BJ (cell line): ENCODE results near the gene ICAM4. TPM values are rescaled to one million over a fixed set of nuclear protein-coding genes. Genes with fewer than 3 reads are reported as not detected.
A peak's percentile ranks its signal among the peaks of the same experiment; 100 is the strongest.
"Not testable (repeated sequence)": the region's sequence is repeated elsewhere in the genome, so short reads cannot be mapped to it uniquely, and the experiment has no call there.

Experiments
- CTCF ChIA-PET: fragments of 350-600 bp; formaldehyde crosslinking; extraction: SDS; loops from one replicate; lab custom pipeline; 2021; ENCODE audit warnings: antibody characterized with exemption, inconsistent platforms; lab: Yijun Ruan, JAX
- POLR2A ChIA-PET: fragments of 300-600 bp; sonication (Branson Sonifier 250); formaldehyde crosslinking; extraction: SDS; loops from one replicate; lab custom pipeline; 2021; ENCODE audit warnings: antibody characterized with exemption; lab: Charles Lee
- DNase-seq: peaks from one replicate; pipeline ENCODE4 v3.0.0-alpha.2; 2011; ENCODE audit warnings: low read depth
- H3K27me3 ChIP-seq: 2 replicates; pipeline ENCODE4 v1.6.0; 2011; ENCODE audit warnings: low read length; ENCODE audit not compliant: control insufficient read depth, insufficient read depth
- H3K36me3 ChIP-seq: 2 replicates; pipeline ENCODE4 v1.5.1; 2011; ENCODE audit warnings: low read length; ENCODE audit not compliant: control insufficient read depth, insufficient read depth
- H3K4me3 ChIP-seq: 2 replicates; pipeline ENCODE4 v1.5.1; 2011; ENCODE audit warnings: low read depth, mild to moderate bottlenecking, control low read depth, low read length
- CTCF ChIP-seq: IDR thresholded peaks from 2 replicates; pipeline ENCODE4 v1.5.1; 2011; ENCODE audit warnings: low read depth, mild to moderate bottlenecking, control low read depth, inconsistent platforms, low read length, moderate library complexity; ENCODE audit not compliant: insufficient read depth
- polyA plus RNA-seq: library from polyadenylated mRNA; depleted of rRNA; stranded (reverse); fragments of >200 nt; gene quantifications from 2 replicates; pipeline ENCODE4 v1.2.3, GENCODE V29; 2011; rRNA removed
- small RNA-seq: library from RNA; depleted of rRNA; stranded (forward); fragments of <200 nt; gene quantifications from one replicate; pipeline ENCODE3, GENCODE V24; 2012; ENCODE audit warnings: low replicate concordance, low read depth; ENCODE audit not compliant: insufficient read length

Gene ICAM4
- polyA plus RNA-seq, 1 experiment, result 1.5 TPM

DNA sequence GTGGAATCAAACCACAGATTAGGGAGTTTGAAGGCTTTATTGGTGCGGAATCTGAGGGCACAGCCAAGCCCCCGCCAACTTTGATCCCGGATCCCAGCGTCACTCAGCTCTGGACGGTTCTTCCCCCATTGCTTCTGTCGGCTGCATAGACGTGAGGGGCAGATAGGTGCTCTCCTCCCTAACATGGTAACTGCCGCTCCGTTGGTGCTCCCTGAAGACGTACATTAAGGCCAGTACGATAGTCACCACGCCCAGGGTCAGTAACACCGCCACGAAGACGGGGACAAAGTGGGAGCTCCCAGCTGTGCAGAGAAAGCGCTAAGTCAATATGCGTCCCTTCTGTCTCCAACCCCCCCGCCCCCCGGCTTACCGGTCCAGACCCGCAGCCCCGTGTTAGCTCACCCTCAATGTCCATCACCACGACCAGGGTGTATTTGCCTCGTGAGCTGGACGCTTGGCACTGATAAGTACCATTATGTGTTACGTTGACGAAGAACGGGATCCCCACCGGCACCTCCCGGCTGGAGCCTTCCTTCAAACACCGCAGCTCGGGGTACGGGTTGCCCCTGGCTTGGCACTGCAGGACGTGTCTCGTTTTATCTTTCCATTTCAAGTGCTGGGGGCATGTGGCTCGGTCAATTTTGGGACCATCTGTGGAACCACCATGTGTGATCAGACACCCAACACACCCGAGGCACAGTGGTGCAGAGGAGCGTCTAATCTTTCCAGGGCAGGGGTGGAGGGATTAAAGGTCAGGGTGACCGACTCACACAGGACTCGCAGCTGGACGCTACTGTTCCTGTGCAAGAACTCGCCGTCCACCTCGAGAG is 47.2 kb downstream of the ICAM4 start:
- Histone ChIP-seq H3K27me3 (no peaks in the 10 kb centered on the region), H3K4me3 (peak overlapping the region; percentile 97), H3K36me3 (peaks cover 9% of the 10 kb centered on the region)
- no peak for TF ChIP-seq CTCF
- ChIA-PET CTCF (interaction anchor here (0.7 to 2.6 kb wide), 13 partner anchors 8 to 334 kb away, joined by 3 to 14 read pairs (median 3); partner anchors contain the start of gene ICAM1), POLR2A (interaction anchor here (0.5 to 1.0 kb wide), 9 partner anchors 11 to 1765 kb away, joined by 3 to 14 read pairs (median 5); no protein-coding TSS in a partner anchor)
- no peak for DNase-seq

- peak; percentile 81 for DNase-seq
- POLR2A ChIA-PET, result interaction anchor here (0.6 kb wide), 3 partner anchors 8 to 63 kb away, joined by 3 to 6 read pairs (median 3); no protein-coding TSS in a partner anchor
- H3K27me3 ChIP-seq, result no peaks in the 10 kb centered on the region
- peaks cover 2% of the 10 kb centered on the region for H3K36me3 ChIP-seq
- peak overlapping the region; percentile 97 for H3K4me3 ChIP-seq
- TF ChIP-seq CTCF, result peak; percentile 40
- CTCF ChIA-PET, result interaction anchor here (0.6 to 2.6 kb wide), 13 partner anchors 8 to 334 kb away, joined by 3 to 14 read pairs (median 3); no protein-coding TSS in a partner anchor
These were observed 48.0 kb downstream of the ICAM4 start for GRCh38 chr19:10334588-10335351.

GRCh38 chr19:10335352-10335985 is 48.7 kb downstream of the ICAM4 start:
- Histone ChIP-seq H3K27me3 (no peaks in the 10 kb centered on the region), H3K36me3 (no peaks in the 10 kb centered on the region; the same call in 1 of the 2 replicates), H3K4me3 (no peak overlapping the region)
- ChIA-PET POLR2A (interaction anchor here (0.6 kb wide), 1 partner anchor 9 kb away, joined by 6 read pairs; no protein-coding TSS in a partner anchor), CTCF (interaction anchor here (0.6 to 2.6 kb wide), 6 partner anchors 7 to 81 kb away, joined by 3 to 14 read pairs (median 5); no protein-coding TSS in a partner anchor)
- TF ChIP-seq CTCF, result no peak
- no peak for DNase-seq

GRCh38 chr19:10336725-10337124 is 50.0 kb downstream of the ICAM4 start:
- CTCF ChIA-PET, result interaction anchor here (0.6 to 1.4 kb wide), 5 partner anchors 16 to 68 kb away, joined by 3 to 5 read pairs (median 3); no protein-coding TSS in a partner anchor
- H3K36me3 ChIP-seq, DNase-seq, H3K27me3 ChIP-seq, H3K4me3 ChIP-seq, POLR2A ChIA-PET: not testable (repeated sequence)

Small RNA genes within 50 kb of the gene (small RNA-seq; reads per million reads assigned to genes)
- gene AC011511.1, result not detected
- gene AC011511.4, result not detected

Other genes with a start within 250 kb of the ICAM4 start
- 30.1 and 42.2 TPM in 2 replicates for gene SHFL, start 200.6 kb upstream of the ICAM4 start, polyA plus RNA-seq
- gene ANGPTL6, start 184.3 kb upstream of the ICAM4 start, polyA plus RNA-seq, result 0.22 and 0.25 TPM in 2 replicates
- 16.9 and 18.1 TPM in 2 replicates for gene PPAN, start 180.6 kb upstream of the ICAM4 start, polyA plus RNA-seq
- 1.6 and 2.4 TPM in 2 replicates for gene P2RY11, start 175.3 kb upstream of the ICAM4 start, polyA plus RNA-seq
- gene EIF3G, start 167.1 kb upstream of the ICAM4 start, polyA plus RNA-seq, result 129 and 169 TPM in 2 replicates
- gene DNMT1, start 92.0 kb upstream of the ICAM4 start, polyA plus RNA-seq, result 27.4 and 31.5 TPM in 2 replicates
- 10.4 and 12.5 TPM in 2 replicates for gene S1PR2, start 55.6 kb upstream of the ICAM4 start, polyA plus RNA-seq
- 35.4 and 58.7 TPM in 2 replicates for gene MRPL4, start 34.7 kb upstream of the ICAM4 start, polyA plus RNA-seq
- gene ICAM1, start 15.8 kb upstream of the ICAM4 start, polyA plus RNA-seq, result 42.5 and 55.9 TPM in 2 replicates
- 6.7 and 9.2 TPM in 2 replicates for gene ICAM5, start 3.0 kb downstream of the ICAM4 start, polyA plus RNA-seq
- gene ZGLP1, start 22.9 kb downstream of the ICAM4 start, polyA plus RNA-seq, result 1.2 TPM in 2 replicates
- 25.6 and 40.1 TPM in 2 replicates for gene FDX2, start 29.1 kb downstream of the ICAM4 start, polyA plus RNA-seq
- 2.5 and 5.1 TPM in 2 replicates for gene RAVER1, start 46.6 kb downstream of the ICAM4 start, polyA plus RNA-seq
- 11.7 and 17.3 TPM in 2 replicates for gene ICAM3, start 52.7 kb downstream of the ICAM4 start, polyA plus RNA-seq
- 31.7 and 40.9 TPM in 2 replicates for gene TYK2, start 93.6 kb downstream of the ICAM4 start, polyA plus RNA-seq
- 361 and 429 TPM in 2 replicates for gene CDC37, start 116.6 kb downstream of the ICAM4 start, polyA plus RNA-seq
- gene PDE4A, start 133.6 kb downstream of the ICAM4 start, polyA plus RNA-seq, result 3.4 and 4.2 TPM in 2 replicates
- gene KEAP1, start 216.4 kb downstream of the ICAM4 start, polyA plus RNA-seq, result 47.3 and 114 TPM in 2 replicates
- gene S1PR5, start 230.5 kb downstream of the ICAM4 start, polyA plus RNA-seq, result 0.23 and 0.40 TPM in 2 replicates